Astrocyte (in vitro differentiated cells and primary cell): ENCODE measurements around the gene TEX2. TPM values are rescaled to one million over a fixed set of nuclear protein-coding genes. Genes with fewer than 3 reads are reported as not detected.
"Not testable (repeated sequence)": the region's sequence is repeated elsewhere in the genome, so short reads cannot be mapped to it uniquely, and the experiment has no call there.

Source experiments
- DNase-seq: peaks from one replicate; pipeline ENCODE4 v3.0.0-alpha.2; 2010; ENCODE audit warnings: low read depth
- FAIRE-seq: peaks from 2 replicates; lab custom pipeline; 2011; peaks lifted over from hg19 to GRCh38; lab: Jason Lieb, UNC
- H2AFZ ChIP-seq: 2 replicates; pipeline ENCODE4 v1.6.0; 2012; ENCODE audit warnings: low read depth, low read length, inconsistent platforms
- H3K27ac ChIP-seq: 2 replicates; pipeline ENCODE4 v1.5.1; 2011; ENCODE audit warnings: low read depth, low read length, inconsistent platforms
- H3K27me3 ChIP-seq: 2 replicates; pipeline ENCODE4 v1.6.0; 2011; ENCODE audit warnings: low read length, inconsistent platforms; ENCODE audit not compliant: insufficient read depth
- H3K36me3 ChIP-seq: 2 replicates; pipeline ENCODE4 v1.5.1; 2011; ENCODE audit warnings: low read length, inconsistent platforms; ENCODE audit not compliant: insufficient read depth
- H3K4me1 ChIP-seq: 2 replicates; pipeline ENCODE4 v1.5.1; 2011; ENCODE audit warnings: low read length, inconsistent platforms; ENCODE audit not compliant: insufficient read depth
- H3K4me2 ChIP-seq: 2 replicates; pipeline ENCODE4 v1.6.0; 2012; ENCODE audit warnings: low read length, inconsistent platforms
- H3K4me3 ChIP-seq: 2 replicates; pipeline ENCODE4 v1.5.1; 2011; ENCODE audit warnings: low read depth, mild to moderate bottlenecking, low read length, inconsistent platforms; ENCODE audit not compliant: insufficient read depth
- H3K79me2 ChIP-seq: 2 replicates; pipeline ENCODE4 v1.6.0; 2012; ENCODE audit warnings: mild to moderate bottlenecking, low read length, inconsistent platforms; ENCODE audit not compliant: insufficient read depth
- H3K9ac ChIP-seq: 2 replicates; pipeline ENCODE4 v1.6.0; 2012; ENCODE audit warnings: mild to moderate bottlenecking, low read length, inconsistent platforms
- H3K9me3 ChIP-seq: 2 replicates; pipeline ENCODE4 v1.5.1; 2012; ENCODE audit warnings: low read depth, mild to moderate bottlenecking, low read length, inconsistent platforms; ENCODE audit not compliant: insufficient read depth
- H4K20me1 ChIP-seq: 2 replicates; pipeline ENCODE4 v1.6.0; 2012; ENCODE audit warnings: low read length, inconsistent platforms; ENCODE audit not compliant: insufficient read depth
- H3K27ac Mint-ChIP-seq: one replicate; pipeline ENCODE4 v1.8.0; 2021; ENCODE audit warnings: mild to moderate bottlenecking, mixed read lengths; ENCODE audit not compliant: unreplicated experiment
- H3K27me3 Mint-ChIP-seq: one replicate; pipeline ENCODE4 v1.8.0; 2021; ENCODE audit warnings: low read depth, mixed read lengths; ENCODE audit not compliant: unreplicated experiment
- H3K36me3 Mint-ChIP-seq: one replicate; pipeline ENCODE4 v1.8.0; 2021; ENCODE audit warnings: low read depth, mixed read lengths; ENCODE audit not compliant: unreplicated experiment
- H3K4me1 Mint-ChIP-seq: one replicate; pipeline ENCODE4 v1.8.0; 2021; ENCODE audit warnings: low read depth, mixed read lengths; ENCODE audit not compliant: unreplicated experiment
- H3K4me3 Mint-ChIP-seq: one replicate; pipeline ENCODE4 v1.8.0; 2021; ENCODE audit warnings: mild to moderate bottlenecking, moderate library complexity, mixed read lengths; ENCODE audit not compliant: unreplicated experiment
- H3K9me3 Mint-ChIP-seq: one replicate; pipeline ENCODE4 v1.8.0; 2021; ENCODE audit warnings: mild to moderate bottlenecking, mixed read lengths; ENCODE audit not compliant: unreplicated experiment
- CTCF ChIP-seq: IDR thresholded peaks from 2 replicates; pipeline ENCODE4 v1.5.1; 2011; ENCODE audit warnings: low read depth, mild to moderate bottlenecking, inconsistent platforms, low read length, moderate library complexity; ENCODE audit not compliant: insufficient read depth
- EZH2 ChIP-seq: IDR thresholded peaks from 2 replicates; pipeline ENCODE4 v1.6.1; 2012; ENCODE audit warnings: mild to moderate bottlenecking, low read length, inconsistent platforms; ENCODE audit not compliant: insufficient read depth
- total RNA-seq: library from RNA; stranded (reverse); gene quantifications from 2 replicates; pipeline ENCODE4 v1.2.1, GENCODE V29; 2021

TEX2 gene
- total RNA-seq, 1 donor from 2014 or later, result 56.1 TPM

GRCh38 chr17:64223931-64224629, 39.0 kb downstream of the TEX2 start:
- H3K9me3 ChIP-seq, result no peaks in the 10 kb centered on the region
- no peak overlapping the region for H3K4me3 ChIP-seq
- no peaks in the 10 kb centered on the region for H3K27me3 Mint-ChIP-seq
- H3K36me3 ChIP-seq, result no peaks in the 10 kb centered on the region
- peak overlapping the region; percentile 30 for H3K27ac Mint-ChIP-seq
- no peaks in the 10 kb centered on the region for H3K4me1 ChIP-seq
- H3K9me3 Mint-ChIP-seq, result no peaks in the 10 kb centered on the region
- no peak for FAIRE-seq
- no peak for DNase-seq
- peaks cover 4% of the 10 kb centered on the region for H3K36me3 Mint-ChIP-seq
- H3K4me2 ChIP-seq, result no peak overlapping the region
- TF ChIP-seq EZH2, result no peak
- H3K4me3 Mint-ChIP-seq, result no peak overlapping the region
- no peak overlapping the region for H3K9ac ChIP-seq
- H3K4me1 Mint-ChIP-seq, result peaks cover 3% of the 10 kb centered on the region
- peaks cover 25% of the 10 kb centered on the region for H3K79me2 ChIP-seq
- H3K27ac ChIP-seq, result no peak overlapping the region
- no peaks in the 10 kb centered on the region for H3K27me3 ChIP-seq
- peaks cover 4% of the 10 kb centered on the region for H4K20me1 ChIP-seq
- no peak overlapping the region for H2AFZ ChIP-seq

DNA sequence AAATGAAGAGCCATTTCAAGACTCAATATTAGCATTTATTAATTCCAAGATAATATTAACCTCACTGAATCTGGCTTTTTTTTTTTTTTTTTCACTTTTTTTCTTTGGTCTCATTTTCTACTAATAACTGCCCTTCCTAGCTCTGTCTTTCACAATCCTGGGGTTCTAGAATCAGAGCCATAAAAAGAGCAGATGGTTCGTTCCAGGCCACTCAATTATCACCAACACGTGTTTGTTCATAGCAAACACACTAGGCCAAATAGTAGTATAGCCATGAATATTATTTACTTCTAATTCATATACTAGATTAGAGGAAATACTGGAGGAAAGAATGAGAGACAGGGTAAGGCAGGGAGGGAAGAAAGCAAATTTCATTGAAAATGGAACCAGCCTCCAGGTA, 39.8 kb downstream of the TEX2 start:
- H3K4me2 ChIP-seq, result no peak overlapping the region
- DNase-seq, result no peak
- no peak for FAIRE-seq
- no peaks in the 10 kb centered on the region for H3K36me3 ChIP-seq
- H3K9ac ChIP-seq, result no peak overlapping the region
- H3K79me2 ChIP-seq, result peaks cover 25% of the 10 kb centered on the region
- TF ChIP-seq EZH2 (no peak), CTCF (no peak)
- H2AFZ ChIP-seq, result no peak overlapping the region
- no peaks in the 10 kb centered on the region for H3K4me1 ChIP-seq
- H3K9me3 ChIP-seq, result no peaks in the 10 kb centered on the region
- no peak overlapping the region for H3K27ac ChIP-seq
- no peaks in the 10 kb centered on the region for H3K9me3 Mint-ChIP-seq
- H3K4me3 ChIP-seq, result no peak overlapping the region
- H3K27me3 Mint-ChIP-seq, result no peaks in the 10 kb centered on the region
- peaks cover 4% of the 10 kb centered on the region for H4K20me1 ChIP-seq
- H3K27me3 ChIP-seq, result no peaks in the 10 kb centered on the region
- H3K27ac Mint-ChIP-seq, result no peak overlapping the region
- H3K4me3 Mint-ChIP-seq, result no peak overlapping the region
- peaks cover 4% of the 10 kb centered on the region for H3K36me3 Mint-ChIP-seq
- peaks cover 3% of the 10 kb centered on the region for H3K4me1 Mint-ChIP-seq

DNA sequence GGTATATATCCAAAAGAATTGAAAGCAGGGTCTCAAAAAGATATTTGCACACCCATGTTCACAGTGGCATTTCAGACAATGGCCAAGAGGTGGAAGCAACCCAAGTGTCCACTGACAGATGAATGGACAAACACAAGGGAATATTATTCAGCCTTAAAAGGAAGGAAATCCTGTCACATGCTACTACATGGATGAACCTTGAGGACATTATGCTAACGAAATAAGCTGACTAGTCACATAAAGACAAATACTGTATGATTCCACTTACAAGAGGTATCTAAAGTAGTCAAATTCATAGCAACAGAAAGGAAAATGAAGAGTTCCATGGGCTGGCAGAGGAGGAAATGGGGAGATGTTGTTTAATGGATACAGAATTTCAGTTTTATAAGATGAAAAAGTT, 41.4 kb downstream of the TEX2 start:
- FAIRE-seq (no peak), DNase-seq (no peak)
- no peak overlapping the region for H2AFZ ChIP-seq
- no peaks in the 10 kb centered on the region for H3K27me3 ChIP-seq
- H3K9me3 ChIP-seq, result no peaks in the 10 kb centered on the region
- H3K4me2 ChIP-seq, result no peak overlapping the region
- H3K27ac ChIP-seq, result no peak overlapping the region
- peaks cover 13% of the 10 kb centered on the region for H4K20me1 ChIP-seq
- H3K36me3 Mint-ChIP-seq, result peaks cover 4% of the 10 kb centered on the region
- H3K4me3 Mint-ChIP-seq, result no peak overlapping the region
- H3K4me1 Mint-ChIP-seq, result peaks cover 16% of the 10 kb centered on the region
- H3K4me3 ChIP-seq, result no peak overlapping the region
- H3K9me3 Mint-ChIP-seq, result no peaks in the 10 kb centered on the region
- H3K4me1 ChIP-seq, result peaks cover 15% of the 10 kb centered on the region
- TF ChIP-seq EZH2, result no peak
- no peaks in the 10 kb centered on the region for H3K36me3 ChIP-seq
- no peaks in the 10 kb centered on the region for H3K27me3 Mint-ChIP-seq
- no peak overlapping the region for H3K9ac ChIP-seq
- H3K27ac Mint-ChIP-seq, result no peak overlapping the region
- peaks cover 34% of the 10 kb centered on the region for H3K79me2 ChIP-seq

DNA sequence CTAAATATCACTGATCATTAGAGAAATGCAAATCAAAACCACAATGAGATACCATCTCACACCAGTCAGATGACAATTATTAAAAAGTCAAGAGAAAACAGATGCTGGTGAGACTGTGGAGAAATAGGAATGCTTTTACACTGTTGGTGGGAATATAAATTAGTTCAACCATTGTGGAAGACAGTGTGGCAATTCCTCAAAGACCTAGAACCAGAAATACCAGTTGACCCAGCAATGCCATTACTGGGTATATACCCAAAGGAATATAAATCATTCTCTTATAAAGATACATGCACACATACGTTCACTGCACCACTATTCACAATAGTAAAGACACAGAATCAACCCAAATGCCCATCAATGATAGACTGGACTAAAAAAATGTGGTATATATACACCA, 42.5 kb downstream of the TEX2 start:
- not testable (repeated sequence) for H3K27ac ChIP-seq, H3K9ac ChIP-seq, H3K27ac Mint-ChIP-seq, DNase-seq, H3K36me3 Mint-ChIP-seq, H3K36me3 ChIP-seq, H3K4me2 ChIP-seq, H3K4me3 ChIP-seq, H2AFZ ChIP-seq, FAIRE-seq, H3K9me3 ChIP-seq, H3K27me3 ChIP-seq, H3K27me3 Mint-ChIP-seq, H3K4me3 Mint-ChIP-seq, H3K9me3 Mint-ChIP-seq
- Histone ChIP-seq H3K79me2 (peaks cover 32% of the 10 kb centered on the region), H3K4me1 (peaks cover 24% of the 10 kb centered on the region), H4K20me1 (peaks cover 13% of the 10 kb centered on the region)
- peaks cover 24% of the 10 kb centered on the region for H3K4me1 Mint-ChIP-seq
